ENCODE results near the gene EPPIN.

EPPIN gene

GRCh38 chr20:45502561-45502960 is 44.6 kb downstream of the EPPIN start:
- no peak for TF ChIP-seq POLR2AphosphoS5 (IDR thresholded peaks at IDR 0.05; ENCODE audit: borderline replicate concordance, low read depth, low read length)
- TF ChIP-seq FOXP2 (optimal IDR thresholded peaks at IDR 0.05; ENCODE audit: control extremely low read depth, extremely low read length, insufficient read depth) = no peak
- no peak for DNase-seq (ENCODE audit: low read depth, low spot score)

DNA sequence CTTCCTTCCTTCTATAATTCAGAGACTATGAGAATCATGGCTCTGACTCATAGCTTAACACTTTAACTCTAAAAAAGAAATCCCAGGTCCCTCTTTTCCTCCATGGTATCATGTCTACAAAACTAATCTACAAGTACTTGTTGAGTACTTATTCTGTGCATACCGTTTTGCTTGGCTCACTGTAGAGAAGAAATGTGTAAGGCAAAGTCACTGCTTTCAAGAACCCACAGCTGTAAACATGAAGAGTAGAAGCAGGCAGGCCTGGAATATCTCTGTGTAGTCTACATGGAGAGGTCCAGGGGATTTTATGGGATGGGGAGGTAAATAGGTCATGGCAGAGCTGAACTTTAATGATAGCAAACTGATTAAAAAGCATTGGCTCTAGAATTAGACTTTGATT is 45.6 kb downstream of the EPPIN start:
- Histone ChIP-seq H3K27ac (no peak overlapping the region), H3K36me3 (ENCODE audit: insufficient read depth, low read length) (no peaks in the 10 kb centered on the region), H3K9me3 (ENCODE audit: low read depth, low read length) (no peaks in the 10 kb centered on the region), H3K9ac (ENCODE audit: insufficient read length) (no peak overlapping the region), H3K4me3 (no peak overlapping the region)
- DNase-seq (ENCODE audit: low read depth, low spot score) = no peak
- no peak for TF ChIP-seq POLR2AphosphoS5 (IDR thresholded peaks at IDR 0.05; ENCODE audit: borderline replicate concordance, low read depth, low read length)
- no peak for TF ChIP-seq FOXP2 (optimal IDR thresholded peaks at IDR 0.05; ENCODE audit: control extremely low read depth, extremely low read length, insufficient read depth)
- no peak for TF ChIP-seq EZH2 (IDR thresholded peaks at IDR 0.05)

More at GRCh38 chr20:45502561-45502960, 44.6 kb downstream of the EPPIN start:
- no peaks in the 10 kb centered on the region for H3K36me3 ChIP-seq (ENCODE audit: insufficient read depth, low read length)
- no peaks in the 10 kb centered on the region for H3K9me3 ChIP-seq (ENCODE audit: low read depth, low read length)
- no peak overlapping the region for H3K4me3 ChIP-seq
- no peak overlapping the region for H3K9ac ChIP-seq (ENCODE audit: insufficient read length)
- no peak overlapping the region for H3K27ac ChIP-seq

DNA sequence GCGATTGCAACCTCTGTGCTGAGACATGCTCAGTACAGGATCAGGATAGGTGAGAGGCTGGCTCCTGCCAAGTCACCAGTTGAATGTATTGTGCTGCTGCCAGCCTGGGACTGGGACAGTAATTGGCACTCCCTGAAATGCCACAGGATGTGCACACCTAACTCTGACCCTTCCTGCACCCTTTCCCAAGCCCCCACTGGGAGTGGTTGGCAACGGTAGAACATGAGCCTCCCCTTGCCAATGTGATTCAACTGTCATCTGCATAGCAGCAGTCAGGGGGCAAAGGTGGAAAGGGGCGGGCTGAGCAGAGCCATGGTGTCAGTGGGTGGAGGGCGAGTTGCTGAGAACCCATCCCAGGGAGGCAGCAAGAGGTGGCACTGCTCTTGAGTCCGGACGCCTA is 47.2 kb downstream of the EPPIN start:
- Histone ChIP-seq H3K27ac (no peak overlapping the region), H3K36me3 (ENCODE audit: insufficient read depth, low read length) (no peaks in the 10 kb centered on the region), H3K4me3 (no peak overlapping the region), H3K9me3 (ENCODE audit: low read depth, low read length) (no peaks in the 10 kb centered on the region), H3K9ac (ENCODE audit: insufficient read length) (no peak overlapping the region)
- no peak for DNase-seq (ENCODE audit: low read depth, low spot score)
- TF ChIP-seq POLR2AphosphoS5 (IDR thresholded peaks at IDR 0.05; ENCODE audit: borderline replicate concordance, low read depth, low read length) (no peak), FOXP2 (optimal IDR thresholded peaks at IDR 0.05; ENCODE audit: control extremely low read depth, extremely low read length, insufficient read depth) (no peak), EZH2 (IDR thresholded peaks at IDR 0.05) (no peak)

GRCh38 chr20:45497971-45498494 is 49.2 kb downstream of the EPPIN start:
- no peaks in the 10 kb centered on the region for H3K9me3 ChIP-seq (ENCODE audit: low read depth, low read length)
- DNase-seq (ENCODE audit: low read depth, low spot score) = no peak
- H3K27ac ChIP-seq = no peak overlapping the region
- H3K9ac ChIP-seq (ENCODE audit: insufficient read length) = no peak overlapping the region
- TF ChIP-seq FOXP2 (optimal IDR thresholded peaks at IDR 0.05; ENCODE audit: control extremely low read depth, extremely low read length, insufficient read depth) = no peak
- no peak for TF ChIP-seq EZH2 (IDR thresholded peaks at IDR 0.05)
- no peak for TF ChIP-seq POLR2AphosphoS5 (IDR thresholded peaks at IDR 0.05; ENCODE audit: borderline replicate concordance, low read depth, low read length)
- H3K36me3 ChIP-seq (ENCODE audit: insufficient read depth, low read length) = no peaks in the 10 kb centered on the region
- H3K4me3 ChIP-seq = no peak overlapping the region

- no peak overlapping the region for H3K27ac ChIP-seq
- no peaks in the 10 kb centered on the region for H3K36me3 ChIP-seq (ENCODE audit: insufficient read depth, low read length)
- no peak overlapping the region for H3K9ac ChIP-seq (ENCODE audit: insufficient read length)
- H3K9me3 ChIP-seq (ENCODE audit: low read depth, low read length) = no peaks in the 10 kb centered on the region
- DNase-seq (ENCODE audit: low read depth, low spot score) = no peak
- TF ChIP-seq POLR2AphosphoS5 (IDR thresholded peaks at IDR 0.05; ENCODE audit: borderline replicate concordance, low read depth, low read length) (no peak), FOXP2 (optimal IDR thresholded peaks at IDR 0.05; ENCODE audit: control extremely low read depth, extremely low read length, insufficient read depth) (no peak), EZH2 (IDR thresholded peaks at IDR 0.05) (no peak)
- H3K4me3 ChIP-seq = no peak overlapping the region
These were observed 51.0 kb downstream of the EPPIN start for GRCh38 chr20:45496166-45496565.

DNA sequence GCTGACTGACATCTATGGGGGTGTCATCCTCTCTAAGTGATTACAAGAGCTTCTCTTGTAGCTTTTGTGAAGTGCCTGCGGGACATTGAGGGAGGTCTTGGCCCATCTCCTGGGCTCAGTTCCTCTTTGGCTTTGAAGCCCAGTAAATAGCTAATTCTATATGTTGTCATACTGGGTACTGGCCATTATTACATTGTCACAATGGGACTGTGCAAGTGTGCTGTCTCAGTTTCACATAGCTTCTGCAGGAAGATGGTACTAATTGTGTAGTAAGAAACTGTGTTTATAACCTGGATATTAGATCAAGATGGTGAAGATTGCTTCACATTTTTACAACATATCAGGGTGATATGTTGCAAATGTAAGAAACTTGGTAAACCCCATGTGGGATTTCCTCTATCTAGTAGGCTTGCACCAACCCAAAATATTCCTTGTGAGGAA is 51.7 kb downstream of the EPPIN start:
- DNase-seq (ENCODE audit: low read depth, low spot score) = no peak
- H3K36me3 ChIP-seq (ENCODE audit: insufficient read depth, low read length) = no peaks in the 10 kb centered on the region
- H3K9ac ChIP-seq (ENCODE audit: insufficient read length) = no peak overlapping the region
- no peak for TF ChIP-seq POLR2AphosphoS5 (IDR thresholded peaks at IDR 0.05; ENCODE audit: borderline replicate concordance, low read depth, low read length)
- TF ChIP-seq EZH2 (IDR thresholded peaks at IDR 0.05) = no peak
- TF ChIP-seq FOXP2 (optimal IDR thresholded peaks at IDR 0.05; ENCODE audit: control extremely low read depth, extremely low read length, insufficient read depth) = no peak
- no peak overlapping the region for H3K4me3 ChIP-seq
- no peaks in the 10 kb centered on the region for H3K9me3 ChIP-seq (ENCODE audit: low read depth, low read length)
- no peak overlapping the region for H3K27ac ChIP-seq
